Keratinocyte (primary cell): ENCODE data around the gene ZNF516.

Experiments used
- EZH2 ChIP-seq: IDR thresholded peaks from one replicate; pipeline ENCODE4 v1.6.1; 2012; ENCODE audit warnings: inconsistent platforms, mild to moderate bottlenecking, low read length, moderate library complexity
- TF ChIP-seq, protein P1 (sequence below), 3 experiments: IDR thresholded peaks in 1 of 3; conservative IDR thresholded peaks in 1 of 3; optimal IDR thresholded peaks in 1 of 3; 2 replicates in 2 of 3; 3 replicates in 1 of 3; pipeline versions ENCODE3 to v1.5.1; 2011; ENCODE audit warnings: low read length in 3 of 3, mild to moderate bottlenecking in 3 of 3, moderate library complexity in 2 of 3, control low read depth in 1 of 3, inconsistent platforms in 1 of 3; ENCODE audit not compliant: insufficient read depth in 2 of 3; ENCODE audit errors: extremely low read depth in 1 of 3

DNA sequence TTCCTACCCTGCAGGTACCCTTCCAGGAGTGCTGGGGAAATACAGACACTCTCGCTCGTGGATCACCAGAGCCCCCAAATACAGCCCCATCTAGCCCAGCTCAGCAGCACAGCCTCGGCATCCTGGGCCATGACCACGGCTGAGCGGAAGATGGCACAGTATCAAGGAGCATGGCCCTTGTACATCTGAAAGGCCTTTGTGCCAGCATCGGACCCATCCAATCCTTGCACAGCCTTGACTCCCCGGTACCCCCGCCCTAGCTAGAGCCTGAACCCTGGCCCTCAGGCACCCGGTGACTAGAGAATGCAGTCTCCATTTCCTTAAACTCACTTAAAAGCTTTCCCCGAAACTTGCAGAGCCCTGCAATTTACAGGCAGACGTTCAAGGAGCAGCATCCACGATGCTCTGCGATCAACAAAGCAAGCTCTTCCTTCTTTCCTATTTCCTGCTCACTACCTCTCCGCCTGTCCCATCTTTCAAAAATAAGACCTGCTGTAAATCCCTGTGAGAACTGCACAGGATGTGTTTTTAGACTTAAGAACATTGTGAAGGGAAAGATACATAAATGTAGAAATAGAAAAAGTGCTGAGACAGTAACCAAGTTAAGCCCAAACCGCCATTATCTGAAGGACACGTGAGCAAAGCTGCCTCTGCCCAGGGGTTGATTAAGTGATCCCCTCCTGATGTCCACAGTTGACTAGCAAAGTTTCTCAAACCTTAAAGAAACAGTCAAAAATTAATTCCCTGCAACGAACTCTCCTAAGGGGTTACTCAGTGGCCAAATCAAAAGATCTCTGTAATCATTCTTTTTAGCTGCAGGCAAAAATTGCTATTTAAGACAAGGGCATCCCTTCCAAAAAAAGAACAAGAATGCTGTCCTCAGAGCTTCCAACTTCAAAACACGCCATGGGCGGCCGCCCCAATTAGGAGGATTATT, 48.5 kb downstream of the ZNF516 start:
- TF ChIP-seq, protein P1, sequence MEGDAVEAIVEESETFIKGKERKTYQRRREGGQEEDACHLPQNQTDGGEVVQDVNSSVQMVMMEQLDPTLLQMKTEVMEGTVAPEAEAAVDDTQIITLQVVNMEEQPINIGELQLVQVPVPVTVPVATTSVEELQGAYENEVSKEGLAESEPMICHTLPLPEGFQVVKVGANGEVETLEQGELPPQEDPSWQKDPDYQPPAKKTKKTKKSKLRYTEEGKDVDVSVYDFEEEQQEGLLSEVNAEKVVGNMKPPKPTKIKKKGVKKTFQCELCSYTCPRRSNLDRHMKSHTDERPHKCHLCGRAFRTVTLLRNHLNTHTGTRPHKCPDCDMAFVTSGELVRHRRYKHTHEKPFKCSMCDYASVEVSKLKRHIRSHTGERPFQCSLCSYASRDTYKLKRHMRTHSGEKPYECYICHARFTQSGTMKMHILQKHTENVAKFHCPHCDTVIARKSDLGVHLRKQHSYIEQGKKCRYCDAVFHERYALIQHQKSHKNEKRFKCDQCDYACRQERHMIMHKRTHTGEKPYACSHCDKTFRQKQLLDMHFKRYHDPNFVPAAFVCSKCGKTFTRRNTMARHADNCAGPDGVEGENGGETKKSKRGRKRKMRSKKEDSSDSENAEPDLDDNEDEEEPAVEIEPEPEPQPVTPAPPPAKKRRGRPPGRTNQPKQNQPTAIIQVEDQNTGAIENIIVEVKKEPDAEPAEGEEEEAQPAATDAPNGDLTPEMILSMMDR (optimal IDR thresholded peaks at IDR 0.05 in 1 of 3, IDR thresholded peaks at IDR 0.05 in 1 of 3, conservative IDR thresholded peaks at IDR 0.05 in 1 of 3; ENCODE audit: extremely low read depth in 1 of 3, insufficient read depth in 2 of 3, low read length in 3 of 3), result no peak
- TF ChIP-seq EZH2, result no peak
